ENCODE measurements around the gene SKAP2. TPM values are rescaled to one million over a fixed set of nuclear protein-coding genes. Genes with fewer than 3 reads are reported as not detected.

SKAP2 gene
- total and polyA plus RNA-seq, 7 donors: 3.2 to 19.4 (median 8.3) TPM

DNA sequence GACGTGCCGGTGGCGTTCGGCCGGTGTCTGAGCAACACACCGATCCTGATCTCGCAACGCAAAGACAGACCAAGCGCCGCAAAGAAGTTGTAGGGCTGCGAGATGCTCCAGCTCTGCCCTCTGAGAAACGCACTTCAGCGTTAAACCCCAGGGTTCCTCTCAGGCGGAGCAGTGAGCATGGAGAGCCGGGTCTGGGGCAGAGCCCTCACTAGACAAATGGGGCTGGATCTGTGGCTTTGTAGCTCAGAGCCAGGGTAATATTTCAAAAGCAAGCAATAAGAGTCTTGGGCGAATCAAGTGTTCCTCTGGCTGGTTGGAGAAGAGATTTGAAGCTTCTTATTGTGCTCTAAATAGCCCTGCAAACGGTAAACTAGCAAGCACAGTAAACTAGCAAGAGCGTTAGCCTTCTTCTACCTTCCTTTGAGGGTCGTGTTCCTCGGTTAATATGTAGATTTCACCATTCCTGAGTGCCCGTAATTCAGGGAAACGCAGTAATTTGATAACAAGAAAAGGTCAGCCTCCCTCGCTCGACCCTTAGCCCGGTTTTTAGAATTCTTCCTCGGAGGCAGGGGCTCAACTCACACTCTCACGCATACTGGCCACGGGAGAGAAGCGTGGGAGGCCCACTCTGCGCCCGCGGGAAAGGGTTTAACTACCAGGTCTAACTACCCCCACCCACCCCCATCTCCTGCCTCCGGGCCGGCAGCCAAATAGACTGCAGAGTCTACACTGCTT lies 6.7 kb downstream of the SKAP2 start:
- intact Hi-C loops (cut with DNase I): loop anchor here (5.0 to 10.0 kb wide), 2 partner anchors 285 to 483 kb away; partner anchors contain the start of gene HOXA5 (in 1 of the 2)

DNA sequence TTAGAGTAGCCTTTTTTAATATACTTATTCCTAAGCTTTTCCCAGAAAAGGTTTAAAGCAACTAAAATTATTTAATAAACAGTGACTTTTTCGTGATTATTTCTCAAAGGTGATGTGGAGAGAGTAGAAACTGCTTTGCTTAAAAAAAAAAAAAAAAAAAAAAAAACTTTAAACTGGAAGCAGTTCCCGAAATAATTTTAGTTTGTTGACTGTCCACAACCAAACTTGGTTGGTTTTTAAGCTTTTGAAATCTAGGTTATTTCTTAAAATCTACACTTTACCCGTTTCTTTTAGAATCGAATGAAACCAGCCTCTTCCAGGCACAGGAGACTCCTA lies 7.3 kb downstream of the SKAP2 start:
- ATAC-seq (no peak), DNase-seq (no peak)
- Histone ChIP-seq H3K4me3 (peak overlapping the region; percentile 54), H3K4me1 (peaks cover 10% of the 10 kb centered on the region), H3K27me3 (ENCODE audit: insufficient read depth in 3 of 3, low read length in 2 of 3) (peaks cover 5 to 23% (median 15%) of the 10 kb centered on the region in 3 donors), H3K9me3 (no peaks in the 10 kb centered on the region), H3K27ac (peak overlapping the region; percentile 63), H3K36me3 (ENCODE audit: insufficient read depth in 1 of 2, low read depth in 1 of 2) (no peaks in the 10 kb centered on the region)
- intact Hi-C loops (cut with DNase I): loop anchor here (5.0 to 10.0 kb wide), 2 partner anchors 285 to 482 kb away; partner anchors contain the start of gene HOXA5 (in 1 of the 2)
- TF ChIP-seq, protein P1, sequence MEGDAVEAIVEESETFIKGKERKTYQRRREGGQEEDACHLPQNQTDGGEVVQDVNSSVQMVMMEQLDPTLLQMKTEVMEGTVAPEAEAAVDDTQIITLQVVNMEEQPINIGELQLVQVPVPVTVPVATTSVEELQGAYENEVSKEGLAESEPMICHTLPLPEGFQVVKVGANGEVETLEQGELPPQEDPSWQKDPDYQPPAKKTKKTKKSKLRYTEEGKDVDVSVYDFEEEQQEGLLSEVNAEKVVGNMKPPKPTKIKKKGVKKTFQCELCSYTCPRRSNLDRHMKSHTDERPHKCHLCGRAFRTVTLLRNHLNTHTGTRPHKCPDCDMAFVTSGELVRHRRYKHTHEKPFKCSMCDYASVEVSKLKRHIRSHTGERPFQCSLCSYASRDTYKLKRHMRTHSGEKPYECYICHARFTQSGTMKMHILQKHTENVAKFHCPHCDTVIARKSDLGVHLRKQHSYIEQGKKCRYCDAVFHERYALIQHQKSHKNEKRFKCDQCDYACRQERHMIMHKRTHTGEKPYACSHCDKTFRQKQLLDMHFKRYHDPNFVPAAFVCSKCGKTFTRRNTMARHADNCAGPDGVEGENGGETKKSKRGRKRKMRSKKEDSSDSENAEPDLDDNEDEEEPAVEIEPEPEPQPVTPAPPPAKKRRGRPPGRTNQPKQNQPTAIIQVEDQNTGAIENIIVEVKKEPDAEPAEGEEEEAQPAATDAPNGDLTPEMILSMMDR (IDR thresholded peaks at IDR 0.05): no peak
- WGBS, 3 donors: 46 to 78% (median 66%) methylated on average over 4 of the region's 4 CpGs

More for the DNA sequence above, 6.7 kb downstream of the SKAP2 start:
- Histone ChIP-seq H3K4me1 (peaks cover 10% of the 10 kb centered on the region), H3K9me3 (no peaks in the 10 kb centered on the region), H3K36me3 (ENCODE audit: insufficient read depth in 1 of 2, low read depth in 1 of 2) (no peaks in the 10 kb centered on the region), H3K27me3 (ENCODE audit: insufficient read depth in 3 of 3, low read length in 2 of 3) (peaks cover 5 to 24% (median 15%) of the 10 kb centered on the region in 3 donors), H3K27ac (peak overlapping the region; percentile 63), H3K4me3 (peak overlapping the region; percentile 54)
- ATAC-seq (peak in 1 of 4 donors; percentile 41), DNase-seq (peak; percentile 17 to 55)
- TF ChIP-seq, protein P1 (IDR thresholded peaks at IDR 0.05): no peak
- WGBS, 3 donors: 50 to 64% (median 61%) methylated on average over 34 of the region's 34 CpGs

DNA sequence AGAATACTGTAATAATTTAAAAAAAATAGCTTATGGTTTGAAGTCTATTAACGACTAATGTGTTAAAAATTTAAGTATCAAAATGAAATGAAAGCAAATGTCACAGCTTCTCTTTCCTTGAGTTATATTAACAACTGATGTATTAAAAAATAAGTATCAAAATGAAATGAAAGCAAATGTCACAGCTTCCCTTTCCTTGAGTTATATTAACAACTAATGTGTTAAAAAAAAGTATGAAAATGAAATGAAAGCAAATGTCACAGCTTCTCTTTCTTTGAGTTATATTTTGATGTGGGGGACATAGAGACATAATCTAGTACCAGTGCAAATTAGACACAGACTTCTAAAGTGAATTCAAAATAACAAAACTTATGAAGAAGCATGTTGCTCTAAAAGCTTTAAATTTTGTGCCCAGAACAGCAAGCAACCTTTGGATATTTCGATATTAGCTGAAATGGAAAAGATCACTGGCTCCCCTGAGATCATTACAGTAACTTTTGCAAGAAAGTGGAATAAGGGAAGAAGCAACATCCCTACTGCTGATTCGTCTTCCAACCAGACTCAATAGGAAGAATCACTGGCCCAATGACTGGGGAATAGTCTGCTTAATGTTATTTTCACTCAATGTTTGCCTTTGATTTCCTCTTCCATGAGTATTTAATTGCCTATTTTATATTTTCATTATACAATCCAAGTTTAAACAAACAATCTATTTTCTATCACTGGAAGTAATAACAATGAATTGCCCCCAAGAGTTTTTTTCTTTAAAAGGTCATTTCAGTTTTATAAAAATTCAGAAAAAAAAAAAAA lies 8.0 kb downstream of the SKAP2 start:
- TF ChIP-seq, protein P1 (IDR thresholded peaks at IDR 0.05): no peak
- Histone ChIP-seq H3K4me3 (peak overlapping the region; percentile 54), H3K4me1 (peaks cover 8% of the 10 kb centered on the region), H3K27ac (peak overlapping the region; percentile 12), H3K27me3 (ENCODE audit: insufficient read depth in 3 of 3, low read length in 2 of 3) (peaks cover 5 to 16% (median 15%) of the 10 kb centered on the region in 3 donors), H3K36me3 (ENCODE audit: insufficient read depth in 1 of 2, low read depth in 1 of 2) (no peaks in the 10 kb centered on the region), H3K9me3 (no peaks in the 10 kb centered on the region)
- DNase-seq: no peak
- WGBS, 3 donors: 47 to 60% (median 57%) methylated on average over 3 of the region's 3 CpGs
- no peak for ATAC-seq
- intact Hi-C loops (cut with DNase I): loop anchor here (5.0 to 10.0 kb wide), 2 partner anchors 286 to 482 kb away; partner anchors contain the start of gene HOXA5 (in 1 of the 2)

DNA sequence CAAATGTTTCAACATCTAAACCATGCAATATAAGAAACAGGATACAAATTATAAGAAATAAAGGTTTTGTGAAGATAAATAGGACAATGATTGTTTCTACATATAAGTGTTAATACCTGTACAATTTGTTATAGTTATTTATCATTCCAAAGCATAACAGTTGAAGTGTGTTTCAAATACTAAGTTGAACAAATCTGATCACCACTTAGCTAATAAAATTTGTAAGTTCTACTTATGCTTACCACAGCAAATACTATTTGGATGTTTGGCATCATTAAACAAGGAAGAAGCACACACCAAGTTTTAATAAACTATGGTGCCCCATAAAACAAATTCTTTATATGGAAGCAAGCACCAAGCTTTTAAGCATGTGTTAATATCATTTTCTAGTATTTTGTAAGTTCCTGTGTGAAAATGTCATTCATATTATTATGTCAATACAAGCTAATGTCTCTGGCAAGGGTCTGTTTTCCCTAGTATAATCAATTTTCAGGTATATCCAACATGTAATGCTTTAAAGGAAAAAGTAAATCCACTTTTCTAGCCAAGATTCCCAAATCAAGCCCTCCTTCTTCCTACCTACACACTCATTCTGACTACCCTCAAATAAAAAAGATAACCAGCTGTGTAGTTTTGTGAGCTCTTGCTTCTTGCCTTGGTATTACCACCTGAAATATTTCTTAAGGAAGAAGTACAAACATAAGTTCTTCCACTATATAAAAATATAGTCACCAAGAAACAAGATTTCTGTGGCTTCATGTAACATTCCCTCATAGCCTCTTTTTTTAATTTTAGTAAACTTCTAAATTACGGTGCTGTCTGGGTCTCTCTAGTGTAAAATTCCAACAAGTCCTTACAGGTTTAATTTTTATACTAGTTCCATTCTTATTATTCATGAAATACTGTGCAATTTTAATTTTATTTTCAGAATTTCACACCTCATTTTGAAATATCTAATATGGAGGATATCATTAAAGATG lies 9.2 kb downstream of the SKAP2 start:
- Histone ChIP-seq H3K27me3 (ENCODE audit: insufficient read depth in 3 of 3, low read length in 2 of 3) (peaks cover 5 to 15% (median 11%) of the 10 kb centered on the region in 3 donors), H3K27ac (peak overlapping the region; percentile 10), H3K9me3 (no peaks in the 10 kb centered on the region), H3K36me3 (ENCODE audit: insufficient read depth in 1 of 2, low read depth in 1 of 2) (no peaks in the 10 kb centered on the region), H3K4me3 (no peak overlapping the region), H3K4me1 (peaks cover 5% of the 10 kb centered on the region)
- DNase-seq (no peak), ATAC-seq (no peak)
- WGBS, 3 donors: 84 to 86% (median 85%) methylated on average over 1 of the region's 1 CpG
- intact Hi-C loops (cut with DNase I): loop anchor here (5.0 to 10.0 kb wide), 2 partner anchors 287 to 480 kb away; partner anchors contain the start of gene HOXA5 (in 1 of the 2)
- TF ChIP-seq, protein P1 (IDR thresholded peaks at IDR 0.05): no peak
